Osteoblast (primary cell): Measurements from ENCODE around the gene DLG1. TPM values are rescaled to one million over a fixed set of nuclear protein-coding genes. Genes with fewer than 3 reads are reported as not detected.

Source experiments
- DNase-seq: peaks from one replicate; pipeline ENCODE4 v3.0.0; 2011; ENCODE audit warnings: low spot score, mixed read lengths; ENCODE audit not compliant: insufficient read length; ENCODE audit errors: missing footprints
- H2AFZ ChIP-seq: 2 replicates; pipeline ENCODE4 v1.6.0; 2011; ENCODE audit warnings: mild to moderate bottlenecking, low read length
- H3K27ac ChIP-seq: 2 replicates; pipeline ENCODE4 v1.5.1; 2011; ENCODE audit warnings: mild to moderate bottlenecking, low read depth, low read length, moderate library complexity
- H3K27me3 ChIP-seq: 2 replicates; pipeline ENCODE4 v1.6.0; 2012; ENCODE audit warnings: mild to moderate bottlenecking, control low read depth, inconsistent platforms, low read length, moderate library complexity; ENCODE audit not compliant: insufficient read depth
- H3K36me3 ChIP-seq: 2 replicates; pipeline ENCODE4 v1.5.1; 2011; ENCODE audit warnings: mild to moderate bottlenecking, low read length, control low read depth, moderate library complexity; ENCODE audit not compliant: insufficient read depth
- H3K4me1 ChIP-seq: 2 replicates; pipeline ENCODE4 v1.5.1; 2011; ENCODE audit warnings: mild to moderate bottlenecking, low read length, control low read depth, moderate library complexity; ENCODE audit not compliant: insufficient read depth
- H3K4me2 ChIP-seq: 2 replicates; pipeline ENCODE4 v1.6.0; 2011; ENCODE audit warnings: mild to moderate bottlenecking, low read length; ENCODE audit not compliant: insufficient read depth
- H3K4me3 ChIP-seq: fragments of 200-600 bp; sonication (generic); 3 replicates; pipeline ENCODE4 v1.5.1; 2012; ENCODE audit warnings: mild to moderate bottlenecking, low read length, inconsistent platforms; ENCODE audit not compliant: insufficient read depth
- H3K79me2 ChIP-seq: 2 replicates; pipeline ENCODE4 v1.6.0; 2012; ENCODE audit warnings: mild to moderate bottlenecking, low read length, control low read depth, inconsistent platforms; ENCODE audit not compliant: insufficient read depth
- H3K9me3 ChIP-seq: 2 replicates; pipeline ENCODE4 v1.5.1; 2011; ENCODE audit warnings: low read depth, low read length, control low read depth
- H4K20me1 ChIP-seq: 2 replicates; pipeline ENCODE4 v1.6.0; 2012; ENCODE audit warnings: mild to moderate bottlenecking, low read length, control low read depth; ENCODE audit not compliant: insufficient read depth
- CTCF ChIP-seq: IDR thresholded peaks from 2 replicates; pipeline ENCODE4 v1.5.1; 2011; ENCODE audit warnings: mild to moderate bottlenecking, low read depth, low read length, moderate library complexity; ENCODE audit errors: extremely low read depth
- total RNA-seq: library from RNA; depleted of rRNA; stranded (reverse); fragments of >200 nt; gene quantifications from 2 replicates; pipeline ENCODE4 v1.2.3, GENCODE V29; 2012

The DLG1 gene
- total RNA-seq, 1 donor = 79.3 TPM

GRCh38 chr3:197231321-197231720 is 67.1 kb downstream of the DLG1 start:
- Histone ChIP-seq H2AFZ (no peak overlapping the region), H3K4me2 (no peak overlapping the region), H3K79me2 (peaks cover 98% of the 10 kb centered on the region), H3K27me3 (no peaks in the 10 kb centered on the region), H3K36me3 (no peaks in the 10 kb centered on the region), H4K20me1 (peaks cover 29% of the 10 kb centered on the region), H3K9me3 (no peaks in the 10 kb centered on the region), H3K27ac (no peak overlapping the region), H3K4me3 (no peak overlapping the region), H3K4me1 (peaks cover 4% of the 10 kb centered on the region)
- DNase-seq = no peak
- no peak for TF ChIP-seq CTCF

- DNase-seq = no peak
- Histone ChIP-seq H3K27me3 (no peaks in the 10 kb centered on the region), H3K27ac (no peak overlapping the region), H2AFZ (no peak overlapping the region), H3K36me3 (no peaks in the 10 kb centered on the region), H3K4me2 (no peak overlapping the region), H3K4me1 (peaks cover 5% of the 10 kb centered on the region), H3K9me3 (no peaks in the 10 kb centered on the region), H3K79me2 (peaks cover 97% of the 10 kb centered on the region), H4K20me1 (peaks cover 21% of the 10 kb centered on the region), H3K4me3 (no peak overlapping the region)
- TF ChIP-seq CTCF = no peak
These were observed 68.6 kb downstream of the DLG1 start for GRCh38 chr3:197229836-197230235.

- Histone ChIP-seq H2AFZ (no peak overlapping the region), H3K27ac (no peak overlapping the region), H3K9me3 (no peaks in the 10 kb centered on the region), H3K4me1 (peaks cover 5% of the 10 kb centered on the region), H3K79me2 (peaks cover 96% of the 10 kb centered on the region), H3K4me2 (no peak overlapping the region), H3K27me3 (no peaks in the 10 kb centered on the region), H3K4me3 (no peak overlapping the region), H4K20me1 (peaks cover 16% of the 10 kb centered on the region), H3K36me3 (no peaks in the 10 kb centered on the region)
- no peak for TF ChIP-seq CTCF
- DNase-seq = no peak
These were observed 69.2 kb downstream of the DLG1 start for GRCh38 chr3:197229178-197229577.

- H3K27me3 ChIP-seq = no peaks in the 10 kb centered on the region
- H3K36me3 ChIP-seq = no peaks in the 10 kb centered on the region
- no peaks in the 10 kb centered on the region for H3K9me3 ChIP-seq
- peaks cover 96% of the 10 kb centered on the region for H3K79me2 ChIP-seq
- H3K4me3 ChIP-seq = no peak overlapping the region
- TF ChIP-seq CTCF = no peak
- H2AFZ ChIP-seq = no peak overlapping the region
- H4K20me1 ChIP-seq = peaks cover 13% of the 10 kb centered on the region
- H3K4me1 ChIP-seq = peaks cover 7% of the 10 kb centered on the region
- no peak for DNase-seq
- no peak overlapping the region for H3K27ac ChIP-seq
- no peak overlapping the region for H3K4me2 ChIP-seq
These were observed 70.4 kb downstream of the DLG1 start for GRCh38 chr3:197227780-197228574.
